ENCODE measurements around the gene TENM4. TPM values are rescaled to one million over a fixed set of nuclear protein-coding genes. Genes with fewer than 3 reads are reported as not detected.

TENM4 gene
- total and polyA plus RNA-seq, 4 donors: 0.02 to 0.33 (median 0.14) TPM

DNA sequence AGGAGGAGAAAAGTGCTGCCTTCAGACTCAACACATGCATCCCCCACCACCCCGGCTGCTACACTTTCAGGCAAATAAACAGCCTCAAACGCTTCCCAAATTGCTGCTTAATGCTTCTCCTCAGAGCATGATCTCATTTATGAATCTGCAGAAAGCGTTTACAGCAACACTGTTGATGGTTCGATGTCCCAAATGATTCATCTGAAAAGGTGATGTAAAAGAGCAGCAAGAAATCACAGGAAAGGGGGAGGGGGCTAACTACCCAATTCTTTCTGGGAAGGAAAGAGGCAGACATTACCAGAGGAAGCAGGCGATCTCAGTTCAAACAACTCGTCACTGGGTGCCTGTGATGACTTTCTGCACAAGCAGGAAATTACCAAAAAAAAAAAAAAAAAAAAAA, 119.6 kb downstream of the TENM4 start (continued):
- no peak for TF ChIP-seq RXRA (IDR thresholded peaks at IDR 0.05)

DNA sequence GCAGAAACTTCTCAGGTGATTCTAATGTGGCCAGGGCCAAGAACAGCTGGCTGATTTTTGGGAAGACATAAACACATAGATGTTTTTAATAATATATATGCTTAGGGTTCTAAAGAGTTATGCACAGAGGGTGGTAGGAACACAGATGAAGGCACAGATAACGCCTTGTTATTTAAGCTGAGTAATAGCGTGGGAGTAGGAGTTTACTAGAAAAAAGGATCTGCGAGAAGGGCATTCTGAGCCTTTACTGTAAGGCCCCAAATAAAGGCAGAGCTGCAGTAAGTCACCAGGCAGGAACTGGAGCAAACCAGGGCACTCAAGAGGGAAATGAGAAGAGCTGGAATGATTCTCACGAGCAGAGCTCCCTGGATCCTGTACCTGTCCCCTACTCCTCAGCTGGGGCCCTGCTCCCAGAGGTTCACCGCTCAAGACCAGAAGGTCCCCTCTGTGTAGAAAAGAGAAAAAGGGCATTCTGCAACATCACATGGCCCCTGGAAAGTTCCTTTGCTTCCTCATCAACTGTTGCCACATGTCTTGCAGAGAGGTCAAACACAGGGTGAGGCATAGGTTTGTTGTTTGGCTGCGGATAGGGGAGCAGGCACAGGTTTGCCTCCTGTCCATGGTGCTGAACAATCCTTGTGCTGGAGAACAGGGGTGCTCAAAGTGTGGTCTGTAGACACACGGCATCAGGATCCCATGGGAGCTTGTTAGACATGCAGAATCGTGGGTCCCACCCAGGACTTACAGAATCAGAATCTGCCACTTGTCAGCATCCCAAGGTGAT, 125.7 kb downstream of the TENM4 start:
- H3K4me1 ChIP-seq (ENCODE audit: control insufficient read depth in 4 of 4, insufficient read depth in 4 of 4, low read length in 3 of 4): no peaks in the 10 kb centered on the region
- no peak overlapping the region for H3K27ac ChIP-seq (ENCODE audit: low read depth in 1 of 2, low read length in 2 of 2)
- H3K27me3 ChIP-seq (ENCODE audit: control insufficient read depth in 4 of 4, insufficient read depth in 4 of 4, low read length in 3 of 4): peaks cover 0 to 4% (median 0%) of the 10 kb centered on the region in 4 donors
- no peak overlapping the region for H3K4me3 ChIP-seq (ENCODE audit: low read depth in 1 of 3, low read length in 3 of 3)
- no peaks in the 10 kb centered on the region for H3K9me3 ChIP-seq (ENCODE audit: control insufficient read depth in 4 of 4, low read length in 3 of 4)
- no peak overlapping the region for H3K9ac ChIP-seq (ENCODE audit: low read depth in 1 of 2, low read length in 2 of 2)
- no peaks in the 10 kb centered on the region for H3K36me3 ChIP-seq (ENCODE audit: control insufficient read depth in 4 of 4, insufficient read depth in 3 of 4, low read depth in 1 of 4, low read length in 3 of 4)
- no peak for DNase-seq (ENCODE audit: low spot score)
- TF ChIP-seq, protein P1, sequence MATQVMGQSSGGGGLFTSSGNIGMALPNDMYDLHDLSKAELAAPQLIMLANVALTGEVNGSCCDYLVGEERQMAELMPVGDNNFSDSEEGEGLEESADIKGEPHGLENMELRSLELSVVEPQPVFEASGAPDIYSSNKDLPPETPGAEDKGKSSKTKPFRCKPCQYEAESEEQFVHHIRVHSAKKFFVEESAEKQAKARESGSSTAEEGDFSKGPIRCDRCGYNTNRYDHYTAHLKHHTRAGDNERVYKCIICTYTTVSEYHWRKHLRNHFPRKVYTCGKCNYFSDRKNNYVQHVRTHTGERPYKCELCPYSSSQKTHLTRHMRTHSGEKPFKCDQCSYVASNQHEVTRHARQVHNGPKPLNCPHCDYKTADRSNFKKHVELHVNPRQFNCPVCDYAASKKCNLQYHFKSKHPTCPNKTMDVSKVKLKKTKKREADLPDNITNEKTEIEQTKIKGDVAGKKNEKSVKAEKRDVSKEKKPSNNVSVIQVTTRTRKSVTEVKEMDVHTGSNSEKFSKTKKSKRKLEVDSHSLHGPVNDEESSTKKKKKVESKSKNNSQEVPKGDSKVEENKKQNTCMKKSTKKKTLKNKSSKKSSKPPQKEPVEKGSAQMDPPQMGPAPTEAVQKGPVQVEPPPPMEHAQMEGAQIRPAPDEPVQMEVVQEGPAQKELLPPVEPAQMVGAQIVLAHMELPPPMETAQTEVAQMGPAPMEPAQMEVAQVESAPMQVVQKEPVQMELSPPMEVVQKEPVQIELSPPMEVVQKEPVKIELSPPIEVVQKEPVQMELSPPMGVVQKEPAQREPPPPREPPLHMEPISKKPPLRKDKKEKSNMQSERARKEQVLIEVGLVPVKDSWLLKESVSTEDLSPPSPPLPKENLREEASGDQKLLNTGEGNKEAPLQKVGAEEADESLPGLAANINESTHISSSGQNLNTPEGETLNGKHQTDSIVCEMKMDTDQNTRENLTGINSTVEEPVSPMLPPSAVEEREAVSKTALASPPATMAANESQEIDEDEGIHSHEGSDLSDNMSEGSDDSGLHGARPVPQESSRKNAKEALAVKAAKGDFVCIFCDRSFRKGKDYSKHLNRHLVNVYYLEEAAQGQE (IDR thresholded peaks at IDR 0.05): peak; percentile 96
- TF ChIP-seq RXRA (IDR thresholded peaks at IDR 0.05): no peak
- no peak for TF ChIP-seq HNF4G (IDR thresholded peaks at IDR 0.05)
- no peak for TF ChIP-seq FOXA2 (IDR thresholded peaks at IDR 0.05)
- TF ChIP-seq, protein P2, sequence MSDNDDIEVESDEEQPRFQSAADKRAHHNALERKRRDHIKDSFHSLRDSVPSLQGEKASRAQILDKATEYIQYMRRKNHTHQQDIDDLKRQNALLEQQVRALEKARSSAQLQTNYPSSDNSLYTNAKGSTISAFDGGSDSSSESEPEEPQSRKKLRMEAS (IDR thresholded peaks at IDR 0.05): no peak
- no peak for TF ChIP-seq JUND (IDR thresholded peaks at IDR 0.05)
- 62% methylated on average over 8 of the region's 8 CpGs for WGBS

DNA sequence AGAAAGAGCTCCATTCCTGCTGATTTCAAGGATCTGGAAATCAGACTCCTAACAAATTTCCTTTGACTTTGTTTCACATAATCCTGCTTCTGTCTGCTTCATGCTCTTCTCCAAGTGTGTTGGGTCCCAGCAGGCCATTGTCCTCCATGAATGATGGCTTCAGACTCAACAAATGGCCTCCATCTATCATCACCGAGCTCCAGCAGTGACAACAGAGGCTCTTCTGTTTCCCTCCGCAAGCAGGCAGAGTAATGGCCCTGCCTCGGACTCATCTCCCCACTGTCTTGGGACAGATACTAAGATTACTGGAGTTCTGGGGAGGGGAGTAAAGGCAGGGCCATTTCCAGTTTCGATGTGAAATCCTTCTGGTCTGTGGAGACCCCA, 127.3 kb downstream of the TENM4 start:
- TF ChIP-seq TAF1 (conservative IDR thresholded peaks at IDR 0.05) (no peak), HNF4G (IDR thresholded peaks at IDR 0.05) (no peak), FOXA1 (IDR thresholded peaks at IDR 0.05) (no peak), FOXA2 (IDR thresholded peaks at IDR 0.05) (no peak), HNF4A (conservative IDR thresholded peaks at IDR 0.05) (no peak), JUND (IDR thresholded peaks at IDR 0.05) (no peak), YY1 (IDR thresholded peaks at IDR 0.05) (no peak), RAD21 (IDR thresholded peaks at IDR 0.05) (no peak), RXRA (IDR thresholded peaks at IDR 0.05) (no peak), SP1 (IDR thresholded peaks at IDR 0.05) (no peak)
- TF ChIP-seq, protein P3, sequence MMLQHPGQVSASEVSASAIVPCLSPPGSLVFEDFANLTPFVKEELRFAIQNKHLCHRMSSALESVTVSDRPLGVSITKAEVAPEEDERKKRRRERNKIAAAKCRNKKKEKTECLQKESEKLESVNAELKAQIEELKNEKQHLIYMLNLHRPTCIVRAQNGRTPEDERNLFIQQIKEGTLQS (IDR thresholded peaks at IDR 0.05): no peak
- TF ChIP-seq, protein P2 (IDR thresholded peaks at IDR 0.05): no peak
- Histone ChIP-seq H3K4me3 (ENCODE audit: low read depth in 1 of 3, low read length in 3 of 3) (no peak overlapping the region), H3K36me3 (ENCODE audit: control insufficient read depth in 4 of 4, insufficient read depth in 3 of 4, low read depth in 1 of 4, low read length in 3 of 4) (no peaks in the 10 kb centered on the region), H3K4me1 (ENCODE audit: control insufficient read depth in 4 of 4, insufficient read depth in 4 of 4, low read length in 3 of 4) (no peaks in the 10 kb centered on the region), H3K9ac (ENCODE audit: low read depth in 1 of 2, low read length in 2 of 2) (no peak overlapping the region), H3K27me3 (ENCODE audit: control insufficient read depth in 4 of 4, insufficient read depth in 4 of 4, low read length in 3 of 4) (no peaks in the 10 kb centered on the region), H3K27ac (ENCODE audit: low read depth in 1 of 2, low read length in 2 of 2) (no peak overlapping the region), H3K9me3 (ENCODE audit: control insufficient read depth in 4 of 4, low read length in 3 of 4) (no peaks in the 10 kb centered on the region)
- no peak for DNase-seq (ENCODE audit: low spot score)
- WGBS: 66% methylated on average over 4 of the region's 4 CpGs
